ENCODE data around the gene CCDC85C. TPM values are rescaled to one million over a fixed set of nuclear protein-coding genes. Genes with fewer than 3 reads are reported as not detected.
A peak's percentile ranks its signal among the peaks of the same experiment; 100 is the strongest.

CCDC85C gene
- total RNA-seq = 10 to 100 TPM in 1 of 5 donors, 1 to 10 TPM in 4; 6.6 to 12.0 (median 9.1) TPM
- 5.7 TPM for total RNA-seq (2013)
- 5.0 to 25.8 (median 17.6) reads per million in 29 experiments for total RNA-seq

DNA sequence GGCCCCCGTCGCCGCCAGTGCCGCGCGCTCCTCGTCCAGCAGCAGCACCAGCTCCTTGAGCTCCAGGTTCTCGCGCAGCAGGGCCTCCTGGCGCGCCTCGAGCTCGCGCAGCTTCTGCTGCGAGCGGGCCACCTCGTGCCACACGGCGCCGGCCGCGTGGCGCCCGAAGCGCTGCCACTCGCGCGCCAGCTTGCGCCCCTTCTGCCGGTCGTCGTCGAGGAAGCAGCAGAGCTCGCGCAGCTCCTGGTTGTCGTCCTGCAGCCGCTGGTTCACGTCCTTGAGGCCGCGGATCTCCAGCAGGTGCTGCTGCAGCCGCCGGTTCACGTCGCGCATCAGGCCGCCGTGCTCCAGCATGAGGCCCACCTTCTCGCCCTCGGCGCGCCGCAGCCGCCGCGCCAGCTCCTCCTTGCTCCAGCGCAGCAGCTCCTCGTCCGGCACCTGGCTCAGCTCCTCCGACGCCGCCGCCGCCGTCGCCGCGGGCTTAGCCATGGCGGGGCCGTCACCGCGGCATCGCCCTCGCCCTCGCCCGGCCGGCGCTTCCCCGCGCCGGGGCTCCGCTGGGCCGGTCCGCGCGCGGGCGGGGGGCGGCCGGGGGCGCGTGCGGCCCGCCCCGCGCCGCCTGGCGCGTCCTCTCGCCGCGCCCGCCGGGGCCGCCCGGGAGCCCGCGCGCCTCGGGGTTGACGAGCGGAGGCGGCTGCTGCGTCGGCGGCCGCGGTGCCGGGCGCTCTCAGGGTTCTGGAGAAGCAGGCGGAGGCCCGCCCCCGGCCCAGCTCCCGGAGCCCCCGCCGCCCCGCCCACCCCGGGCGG lies at the start of gene CCDC85C:
Gene CCDC85C (minus strand): TSS at position 737 of the 807 bp plus-strand sequence. CDS start 248 bp downstream, at position 489.
- 6% methylated on average over 128 of the region's 128 CpGs for WGBS (ENCODE audit: insufficient coverage)
- Mint-ChIP-seq H3K4me1 (peaks cover 34 to 46% (median 36%) of the 10 kb centered on the region in 3 donors), H3K27me3 (no peaks in the 10 kb centered on the region), H3K9me3 (no peaks in the 10 kb centered on the region), H3K27ac (peak within 1 kb of the TSS; percentile 85 to 91), H3K36me3 (no peaks in the 10 kb centered on the region), H3K4me3 (peak within 1 kb of the TSS; percentile 82 to 90 (median 86))
- H3K4me3 ChIP-seq (ENCODE audit: control insufficient read depth in 1 of 2, extremely low read depth in 1 of 2, low read length in 1 of 2) = peak within 1 kb of the TSS; percentile 79 to 88
- H3K9me3 ChIP-seq = no peaks in the 10 kb centered on the region
- ChIA-PET POLR2A (interaction anchor here in 1 of 2 donors (1.1 kb wide), 1 partner anchor 123 kb away, joined by 5 read pairs; the partner anchor contains the start of genes CCNK and SETD3), CTCF (interaction anchor here in 1 of 2 donors (0.6 to 0.9 kb wide), 2 partner anchors 123 to 282 kb away, joined by 3 read pairs; partner anchors contain the start of genes CCNK and SETD3)
- peaks cover 0 to 2% of the 10 kb centered on the region in 2 experiments for H3K27me3 ChIP-seq (replicated peaks in 1 of 2; ENCODE audit: control insufficient read depth in 2 of 2, extremely low read depth in 1 of 2, insufficient read depth in 2 of 2, low read length in 1 of 2)
- peak within 1 kb of the TSS; percentile 81 for H3K27ac ChIP-seq (ENCODE audit: low read length)
- peaks cover 2 to 27% of the 10 kb centered on the region in 2 experiments for H3K4me1 ChIP-seq (ENCODE audit: control insufficient read depth in 1 of 2, extremely low read depth in 1 of 2, insufficient read depth in 2 of 2, low read length in 2 of 2)
- H3K36me3 ChIP-seq (ENCODE audit: control insufficient read depth in 2 of 2, extremely low read depth in 1 of 2, insufficient read depth in 1 of 2, low read length in 1 of 2) = no peaks in the 10 kb centered on the region
- DNase-seq (peak; percentile 12 to 74 (median 45)), ATAC-seq (replicated peaks in 1 of 4) (peak; percentile 2 to 15 (median 10))

DNA sequence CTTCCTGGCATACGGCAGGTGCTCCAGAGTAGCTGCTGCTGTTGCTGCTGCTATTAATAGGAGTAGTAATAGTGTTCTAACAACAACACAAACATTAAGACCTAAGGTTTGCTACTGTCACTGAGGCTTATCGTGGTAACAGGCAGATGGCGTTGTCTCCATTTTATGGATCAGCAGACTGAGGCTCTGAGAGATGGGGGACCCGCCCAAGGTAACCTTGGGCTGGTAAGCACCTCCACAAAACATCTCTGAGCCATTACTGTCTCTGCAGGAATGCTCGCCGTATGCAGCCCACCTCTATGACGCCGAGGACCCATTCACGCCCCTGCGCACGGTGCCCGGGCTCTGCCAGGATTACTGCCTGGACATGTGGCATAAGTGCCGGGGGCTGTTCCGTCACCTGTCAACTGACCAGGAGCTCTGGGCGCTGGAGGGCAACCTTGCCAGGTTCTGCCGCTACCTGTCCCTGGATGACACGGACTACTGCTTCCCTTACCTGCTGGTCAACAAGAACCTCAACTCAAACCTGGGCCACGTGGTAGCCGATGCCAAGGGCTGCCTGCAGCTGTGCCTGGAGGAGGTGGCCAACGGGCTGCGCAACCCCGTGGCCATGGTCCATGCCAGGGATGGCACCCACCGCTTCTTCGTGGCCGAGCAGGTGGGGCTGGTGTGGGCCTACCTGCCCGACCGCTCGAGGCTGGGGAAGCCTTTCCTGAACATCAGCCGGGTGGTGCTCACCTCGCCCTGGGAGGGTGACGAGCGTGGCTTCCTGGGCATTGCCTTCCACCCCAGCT lies 48.1 kb upstream of the CCDC85C start:
- POLR2A ChIA-PET = no interaction called here
- no peak overlapping the region for H3K27ac ChIP-seq (ENCODE audit: low read length)
- CTCF ChIA-PET = no interaction called here
- 90% methylated on average over 30 of the region's 32 CpGs for WGBS (ENCODE audit: insufficient coverage)
- H3K36me3 ChIP-seq (ENCODE audit: control insufficient read depth in 2 of 2, extremely low read depth in 1 of 2, insufficient read depth in 1 of 2, low read length in 1 of 2) = no peaks in the 10 kb centered on the region
- Mint-ChIP-seq H3K27ac (no peak overlapping the region), H3K4me3 (no peak overlapping the region), H3K36me3 (no peaks in the 10 kb centered on the region), H3K4me1 (no peaks in the 10 kb centered on the region), H3K9me3 (no peaks in the 10 kb centered on the region), H3K27me3 (peaks cover 48 to 54% of the 10 kb centered on the region in 2 donors)
- ATAC-seq (replicated peaks in 1 of 4) (no peak), DNase-seq (no peak)
- H3K27me3 ChIP-seq (replicated peaks in 1 of 2; ENCODE audit: control insufficient read depth in 2 of 2, extremely low read depth in 1 of 2, insufficient read depth in 2 of 2, low read length in 1 of 2) = peaks cover 0 to 56% of the 10 kb centered on the region in 2 experiments
- H3K4me1 ChIP-seq (ENCODE audit: control insufficient read depth in 1 of 2, extremely low read depth in 1 of 2, insufficient read depth in 2 of 2, low read length in 2 of 2) = no peaks in the 10 kb centered on the region
- H3K4me3 ChIP-seq (ENCODE audit: control insufficient read depth in 1 of 2, extremely low read depth in 1 of 2, low read length in 1 of 2) = no peak overlapping the region
- no peaks in the 10 kb centered on the region for H3K9me3 ChIP-seq

GRCh38 chr14:99650189-99650588 lies 46.2 kb upstream of the CCDC85C start:
- Histone ChIP-seq H3K4me3 (ENCODE audit: control insufficient read depth in 1 of 2, extremely low read depth in 1 of 2, low read length in 1 of 2) (no peak overlapping the region), H3K27ac (ENCODE audit: low read length) (no peak overlapping the region), H3K36me3 (ENCODE audit: control insufficient read depth in 2 of 2, extremely low read depth in 1 of 2, insufficient read depth in 1 of 2, low read length in 1 of 2) (no peaks in the 10 kb centered on the region), H3K4me1 (ENCODE audit: control insufficient read depth in 1 of 2, extremely low read depth in 1 of 2, insufficient read depth in 2 of 2, low read length in 2 of 2) (peaks cover 0 to 4% of the 10 kb centered on the region in 2 experiments), H3K9me3 (no peaks in the 10 kb centered on the region), H3K27me3 (replicated peaks in 1 of 2; ENCODE audit: control insufficient read depth in 2 of 2, extremely low read depth in 1 of 2, insufficient read depth in 2 of 2, low read length in 1 of 2) (peaks cover 0 to 67% of the 10 kb centered on the region in 2 experiments)
- Mint-ChIP-seq H3K4me1 (peaks cover 0 to 4% (median 2%) of the 10 kb centered on the region in 3 donors), H3K9me3 (no peaks in the 10 kb centered on the region), H3K36me3 (no peaks in the 10 kb centered on the region), H3K27me3 (peaks cover 43 to 57% of the 10 kb centered on the region in 2 donors), H3K27ac (no peak overlapping the region), H3K4me3 (no peak overlapping the region)
- 84% methylated on average over 6 of the region's 9 CpGs for WGBS (ENCODE audit: insufficient coverage)
- DNase-seq (no peak), ATAC-seq (replicated peaks in 1 of 4) (no peak)
- CTCF ChIA-PET = no interaction called here
- POLR2A ChIA-PET = no interaction called here

DNA sequence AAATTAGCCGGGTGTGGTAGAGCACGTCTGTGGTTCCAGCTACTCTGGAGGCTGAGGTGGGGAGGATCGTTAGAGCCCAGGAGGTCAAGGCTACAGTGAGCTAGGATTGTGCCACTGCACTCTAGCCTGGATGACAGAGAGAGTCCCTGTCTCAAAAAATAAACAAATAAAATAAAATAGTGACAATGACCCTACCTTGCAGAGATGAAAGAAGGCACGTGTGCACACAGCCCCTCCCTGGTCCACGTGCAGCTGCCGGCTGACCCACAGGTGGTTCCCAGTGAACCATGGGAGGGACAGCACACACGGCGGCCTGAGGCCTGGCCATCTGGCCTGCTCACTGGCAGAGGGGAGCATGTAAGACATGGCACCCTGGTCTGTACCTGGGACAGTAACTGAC lies 45.6 kb upstream of the CCDC85C start:
- Mint-ChIP-seq H3K27ac (no peak overlapping the region), H3K36me3 (no peaks in the 10 kb centered on the region), H3K4me1 (peaks cover 0 to 4% (median 2%) of the 10 kb centered on the region in 3 donors), H3K9me3 (no peaks in the 10 kb centered on the region), H3K4me3 (no peak overlapping the region), H3K27me3 (peaks cover 40 to 54% of the 10 kb centered on the region in 2 donors)
- Histone ChIP-seq H3K27ac (ENCODE audit: low read length) (no peak overlapping the region), H3K36me3 (ENCODE audit: control insufficient read depth in 2 of 2, extremely low read depth in 1 of 2, insufficient read depth in 1 of 2, low read length in 1 of 2) (no peaks in the 10 kb centered on the region), H3K27me3 (replicated peaks in 1 of 2; ENCODE audit: control insufficient read depth in 2 of 2, extremely low read depth in 1 of 2, insufficient read depth in 2 of 2, low read length in 1 of 2) (peaks cover 0 to 71% of the 10 kb centered on the region in 2 experiments), H3K4me1 (ENCODE audit: control insufficient read depth in 1 of 2, extremely low read depth in 1 of 2, insufficient read depth in 2 of 2, low read length in 2 of 2) (peaks cover 0 to 7% of the 10 kb centered on the region in 2 experiments), H3K9me3 (no peaks in the 10 kb centered on the region), H3K4me3 (ENCODE audit: control insufficient read depth in 1 of 2, extremely low read depth in 1 of 2, low read length in 1 of 2) (no peak overlapping the region)
- WGBS (ENCODE audit: insufficient coverage) = 92% methylated on average over 8 of the region's 8 CpGs
- ATAC-seq (replicated peaks in 1 of 4) = no peak
- ChIA-PET POLR2A (no interaction called here), CTCF (no interaction called here)
- DNase-seq = no peak

DNA sequence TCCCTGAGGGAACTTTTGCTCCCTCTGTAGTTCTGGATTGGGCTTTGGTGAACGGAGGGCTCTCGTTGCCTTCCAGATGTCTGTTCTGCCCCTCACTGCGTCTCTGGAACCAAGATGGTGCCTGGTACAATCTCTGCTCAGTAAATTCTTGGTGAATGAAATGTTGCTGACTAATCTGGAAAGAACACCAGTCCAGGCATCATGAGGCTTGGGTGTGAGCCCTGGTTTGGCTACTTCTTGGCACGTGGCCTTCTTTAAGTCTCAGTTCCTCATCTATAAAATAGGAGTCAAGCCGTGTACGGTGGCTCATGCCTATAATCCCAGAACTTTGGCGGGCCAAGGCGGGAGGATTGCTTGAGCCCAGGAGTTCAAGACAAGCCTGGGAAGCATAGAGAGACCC lies 45.2 kb upstream of the CCDC85C start:
- ATAC-seq (replicated peaks in 1 of 4) (no peak), DNase-seq (no peak)
- Mint-ChIP-seq H3K27ac (no peak overlapping the region), H3K9me3 (no peaks in the 10 kb centered on the region), H3K4me1 (peaks cover 0 to 4% (median 2%) of the 10 kb centered on the region in 3 donors), H3K36me3 (no peaks in the 10 kb centered on the region), H3K4me3 (no peak overlapping the region), H3K27me3 (peaks cover 37 to 50% of the 10 kb centered on the region in 2 donors)
- Histone ChIP-seq H3K27ac (ENCODE audit: low read length) (no peak overlapping the region), H3K4me3 (ENCODE audit: control insufficient read depth in 1 of 2, extremely low read depth in 1 of 2, low read length in 1 of 2) (no peak overlapping the region), H3K36me3 (ENCODE audit: control insufficient read depth in 2 of 2, extremely low read depth in 1 of 2, insufficient read depth in 1 of 2, low read length in 1 of 2) (no peaks in the 10 kb centered on the region), H3K27me3 (replicated peaks in 1 of 2; ENCODE audit: control insufficient read depth in 2 of 2, extremely low read depth in 1 of 2, insufficient read depth in 2 of 2, low read length in 1 of 2) (peaks cover 0 to 74% of the 10 kb centered on the region in 2 experiments), H3K4me1 (ENCODE audit: control insufficient read depth in 1 of 2, extremely low read depth in 1 of 2, insufficient read depth in 2 of 2, low read length in 2 of 2) (peaks cover 0 to 8% of the 10 kb centered on the region in 2 experiments), H3K9me3 (no peaks in the 10 kb centered on the region)
- POLR2A ChIA-PET = no interaction called here
- WGBS (ENCODE audit: insufficient coverage) = 70% methylated on average over 3 of the region's 8 CpGs
- CTCF ChIA-PET = no interaction called here

DNA sequence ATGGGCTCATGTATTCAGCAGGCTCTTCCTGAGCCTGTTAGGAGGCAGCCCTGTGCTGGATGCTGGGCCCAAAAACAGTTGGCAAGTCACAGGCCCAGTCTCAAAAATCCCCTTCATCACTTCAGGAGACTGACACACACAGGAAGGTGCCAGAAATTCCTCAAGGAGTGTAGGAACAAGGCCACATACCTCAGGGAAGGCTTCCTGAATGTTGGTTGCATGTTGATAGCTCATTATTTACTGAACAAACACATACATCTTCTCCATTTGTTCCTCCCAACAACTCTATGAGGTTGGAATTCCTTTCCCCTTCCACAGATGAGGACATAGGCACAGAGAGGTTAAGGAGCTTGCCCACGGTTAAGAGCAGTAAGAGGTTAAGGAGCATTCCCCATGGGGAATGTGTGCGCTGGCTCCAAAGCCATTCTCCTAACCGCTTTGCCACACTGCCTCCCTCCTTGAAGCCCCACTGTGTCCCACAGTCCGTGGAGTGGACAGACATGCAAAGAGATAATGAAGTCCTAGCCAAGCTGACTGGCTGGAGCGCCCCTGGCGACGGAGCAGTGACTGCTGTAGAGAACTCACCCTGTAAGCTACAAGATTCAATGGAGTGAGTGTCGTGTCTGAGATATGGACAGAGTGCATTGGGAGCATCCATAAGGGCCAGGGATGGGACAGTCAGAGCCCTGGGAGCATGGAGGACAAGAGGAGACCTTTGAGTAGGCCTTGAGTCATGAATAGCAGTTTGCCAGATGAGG lies 44.2 kb upstream of the CCDC85C start:
- WGBS (ENCODE audit: insufficient coverage) = 78% methylated on average over 6 of the region's 8 CpGs
- H3K27me3 Mint-ChIP-seq = peaks cover 39 to 54% of the 10 kb centered on the region in 2 donors
- H3K4me1 Mint-ChIP-seq = peaks cover 0 to 6% (median 4%) of the 10 kb centered on the region in 3 donors
- Histone ChIP-seq H3K27me3 (replicated peaks in 1 of 2; ENCODE audit: control insufficient read depth in 2 of 2, extremely low read depth in 1 of 2, insufficient read depth in 2 of 2, low read length in 1 of 2) (peaks cover 5 to 78% of the 10 kb centered on the region in 2 experiments), H3K36me3 (ENCODE audit: control insufficient read depth in 2 of 2, extremely low read depth in 1 of 2, insufficient read depth in 1 of 2, low read length in 1 of 2) (no peaks in the 10 kb centered on the region), H3K9me3 (no peaks in the 10 kb centered on the region), H3K4me1 (ENCODE audit: control insufficient read depth in 1 of 2, extremely low read depth in 1 of 2, insufficient read depth in 2 of 2, low read length in 2 of 2) (peaks cover 0 to 8% of the 10 kb centered on the region in 2 experiments), H3K27ac (ENCODE audit: low read length) (no peak overlapping the region), H3K4me3 (ENCODE audit: control insufficient read depth in 1 of 2, extremely low read depth in 1 of 2, low read length in 1 of 2) (no peak overlapping the region)
- ATAC-seq (replicated peaks in 1 of 4) (no peak), DNase-seq (no peak)
- H3K36me3 Mint-ChIP-seq = no peaks in the 10 kb centered on the region
- no peak overlapping the region for H3K27ac Mint-ChIP-seq
- H3K4me3 Mint-ChIP-seq = no peak overlapping the region
- CTCF ChIA-PET = no interaction called here
- POLR2A ChIA-PET = no interaction called here
- H3K9me3 Mint-ChIP-seq = no peaks in the 10 kb centered on the region
